Activated CD4-positive, alpha-beta T cell treated with anti-CD3 and anti-CD28 coated beads, Interleukin-2, amount 50 U/mL, for 48 hours (primary cell): ENCODE results near the gene XRCC4.

ENCODE experiments used
- DNase-seq, 2 experiments: peaks; one replicate each; pipeline ENCODE4 v3.0.0-alpha.2; 2020

The XRCC4 gene

GRCh38 chr5:83071286-83072051 is 5.9 kb upstream of the XRCC4 start:
- no peak for DNase-seq

DNA sequence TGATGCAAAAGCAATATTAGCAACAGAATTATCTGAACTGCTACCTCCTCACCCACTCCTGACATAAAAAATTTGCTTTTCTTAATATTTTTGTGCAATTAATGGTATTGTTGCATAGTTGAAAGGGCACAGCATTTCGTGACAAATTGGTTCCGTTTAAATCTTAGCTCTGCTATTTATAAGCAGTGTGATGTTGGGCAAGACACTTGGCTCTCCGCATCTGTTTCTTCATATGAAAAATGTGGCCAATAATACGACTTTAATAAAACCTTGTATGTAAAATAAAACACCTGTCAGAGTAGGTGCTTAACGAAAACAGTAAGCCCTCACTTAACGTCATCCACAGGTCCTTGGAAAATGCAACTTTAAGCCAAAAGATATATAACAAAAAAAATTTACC is 4.4 kb upstream of the XRCC4 start:
- DNase-seq = no peak

DNA sequence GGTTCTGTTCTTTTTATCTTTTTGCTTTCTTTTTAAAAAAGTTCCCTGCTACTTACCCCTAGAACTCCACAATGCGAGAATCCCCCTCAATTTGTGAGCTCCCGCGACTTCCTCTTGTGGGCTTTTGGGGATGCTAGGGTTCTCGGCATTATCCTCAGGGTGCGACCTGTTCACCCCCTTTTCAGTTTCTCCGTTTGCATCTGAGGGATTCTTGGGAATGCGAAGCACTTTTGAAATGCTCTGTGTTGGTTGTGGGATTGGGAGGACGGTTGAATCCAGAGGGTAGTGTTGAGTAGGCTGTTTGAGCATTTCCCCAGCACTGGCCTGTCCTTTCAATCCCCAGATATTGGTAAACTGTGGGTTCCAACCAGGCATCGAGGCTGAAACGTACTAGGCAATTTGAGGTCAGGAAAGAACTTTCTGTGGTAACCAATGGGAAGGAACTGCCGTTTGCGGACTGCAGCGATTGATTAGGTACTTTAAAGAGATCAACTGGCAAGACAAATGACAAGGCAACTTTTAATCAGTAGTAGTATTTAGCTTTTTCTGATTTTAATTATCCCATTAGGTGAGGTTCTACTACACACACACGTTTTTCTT is 415 bp downstream of the XRCC4 start:
- DNase-seq = no peak

GRCh38 chr5:83082750-83083149 is 5.4 kb downstream of the XRCC4 start:
- DNase-seq = no peak

DNA sequence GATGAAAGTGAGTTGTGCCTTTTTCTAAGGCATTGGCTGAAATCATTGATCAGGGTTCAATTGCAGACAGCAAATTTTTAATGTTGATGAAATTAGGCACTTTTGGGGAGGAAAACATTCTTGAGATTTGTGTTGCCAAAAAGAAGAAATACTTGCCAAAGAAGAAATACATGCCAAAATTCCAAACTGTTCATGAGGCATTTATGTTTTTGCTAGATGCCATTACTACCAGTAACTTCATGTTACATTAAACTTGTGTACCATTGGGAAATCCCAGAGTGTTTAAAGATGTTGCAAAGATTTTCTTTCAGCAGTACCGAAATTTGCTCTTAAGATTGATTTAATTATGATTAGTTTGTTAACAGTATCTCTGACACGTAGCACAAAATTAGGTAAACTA is 7.0 kb downstream of the XRCC4 start:
- no peak for DNase-seq

- DNase-seq = no peak
Measured at GRCh38 chr5:83085106-83085505, 7.8 kb downstream of the XRCC4 start.

- no peak for DNase-seq
Measured at GRCh38 chr5:83090169-83090568, 12.8 kb downstream of the XRCC4 start.

- DNase-seq = no peak
Measured at GRCh38 chr5:83092619-83093018, 15.3 kb downstream of the XRCC4 start.

- no peak for DNase-seq
Measured at GRCh38 chr5:83093692-83094091, 16.3 kb downstream of the XRCC4 start.

- no peak for DNase-seq
Measured at GRCh38 chr5:83095163-83095956, 18.0 kb downstream of the XRCC4 start.

DNA sequence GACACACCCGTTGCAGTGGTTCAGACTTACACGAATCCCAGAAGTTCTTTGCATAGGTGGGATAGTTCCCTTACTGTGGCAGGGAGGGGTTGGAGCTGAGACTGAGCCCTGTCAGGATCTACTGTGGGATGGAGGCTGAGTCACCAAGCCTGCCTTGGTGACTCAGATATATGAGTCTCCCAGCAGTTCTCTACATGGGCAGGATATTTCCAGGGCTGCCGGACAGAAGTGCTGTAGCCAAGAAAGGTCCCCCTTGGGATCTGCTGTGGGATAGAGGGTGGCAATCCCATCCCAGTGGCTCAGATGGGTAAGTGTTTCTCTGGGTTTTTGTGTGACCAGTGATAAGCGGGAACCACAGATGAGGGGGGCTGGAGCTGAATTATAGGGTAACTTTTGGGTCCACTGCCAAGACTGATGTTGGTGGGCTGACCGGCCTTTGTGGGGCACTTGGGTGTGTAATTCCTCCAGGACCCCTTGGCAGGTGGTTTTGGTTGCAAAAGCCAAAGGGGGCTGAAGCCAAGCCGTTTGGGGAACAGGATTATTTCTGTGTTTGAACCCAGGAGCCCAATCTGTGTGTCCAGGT is 18.7 kb downstream of the XRCC4 start:
- no peak for DNase-seq

DNA sequence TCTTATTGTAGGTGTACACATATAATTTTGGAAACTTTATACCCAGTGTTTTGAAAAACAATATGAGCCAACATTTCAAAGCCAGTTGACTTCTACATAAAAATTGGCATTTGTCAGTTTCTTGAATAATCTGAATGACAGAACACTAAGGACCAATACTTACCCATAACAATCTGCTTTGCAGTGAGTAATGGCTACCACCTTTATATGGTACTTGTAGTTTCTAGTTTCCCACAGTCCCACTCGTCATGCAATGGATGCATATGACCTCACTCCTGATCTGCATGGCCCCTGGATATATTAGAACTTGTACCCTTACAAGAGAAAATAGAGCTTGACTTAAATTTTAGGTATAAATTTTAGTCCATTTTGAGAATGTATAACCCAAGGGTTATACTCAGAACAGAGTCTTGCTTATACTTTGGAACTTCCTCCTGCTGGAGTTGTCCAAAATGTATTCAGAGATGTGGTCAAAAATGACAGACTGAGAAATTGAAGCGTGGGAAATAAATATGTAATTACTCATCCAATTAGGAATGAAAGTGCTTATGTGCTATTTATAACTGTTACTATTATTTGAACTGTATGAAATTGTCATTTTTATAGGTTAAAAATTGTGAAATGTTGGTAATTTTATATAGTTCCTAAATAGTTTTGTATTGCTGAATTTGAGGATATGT is 19.5 kb downstream of the XRCC4 start:
- DNase-seq = no peak

- DNase-seq = no peak
Measured at GRCh38 chr5:83097689-83098231, 20.4 kb downstream of the XRCC4 start.

- no peak for DNase-seq
Measured at GRCh38 chr5:83099001-83099400, 21.7 kb downstream of the XRCC4 start.

DNA sequence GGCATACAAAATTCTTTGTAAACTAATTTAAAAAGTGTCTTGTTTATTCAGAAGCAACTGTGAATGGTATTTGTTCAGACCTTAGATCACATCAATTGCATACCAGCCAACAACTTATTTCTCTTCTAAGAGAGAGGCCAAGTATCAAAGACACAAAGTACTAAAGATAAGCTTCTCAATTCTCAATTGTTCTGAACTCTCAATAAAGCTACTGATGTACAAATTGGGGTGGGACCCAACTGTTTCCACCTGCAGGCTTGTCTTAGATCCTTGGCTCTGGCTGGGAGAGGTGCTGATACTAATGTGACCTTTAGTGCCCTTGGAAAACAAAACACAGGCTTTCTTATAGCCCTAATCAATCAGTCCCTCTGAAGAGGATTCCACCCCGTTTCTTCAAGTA is 22.1 kb downstream of the XRCC4 start:
- no peak for DNase-seq

DNA sequence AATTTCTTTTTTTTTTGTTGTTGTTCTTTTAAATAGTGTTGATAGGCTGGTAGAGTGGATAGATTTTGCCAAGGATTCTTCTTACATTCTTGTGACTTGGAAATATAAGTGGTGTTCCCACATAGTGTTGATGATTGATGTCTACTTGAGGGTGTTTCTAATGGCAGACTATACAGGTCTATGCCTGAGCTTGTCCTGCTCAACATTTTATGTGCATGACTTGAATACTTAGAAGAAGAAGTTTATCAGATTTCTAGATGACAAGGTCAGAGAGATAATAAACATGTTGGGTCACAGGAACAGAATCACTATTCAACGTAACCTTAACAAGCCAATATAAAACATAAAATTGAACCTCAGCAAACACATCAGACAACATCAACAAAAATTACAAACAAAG is 24.2 kb downstream of the XRCC4 start:
- DNase-seq = no peak

- DNase-seq = no peak
Measured at GRCh38 chr5:83102364-83102980, 25.1 kb downstream of the XRCC4 start.

- no peak for DNase-seq
Measured at GRCh38 chr5:83104021-83104420, 26.7 kb downstream of the XRCC4 start.

DNA sequence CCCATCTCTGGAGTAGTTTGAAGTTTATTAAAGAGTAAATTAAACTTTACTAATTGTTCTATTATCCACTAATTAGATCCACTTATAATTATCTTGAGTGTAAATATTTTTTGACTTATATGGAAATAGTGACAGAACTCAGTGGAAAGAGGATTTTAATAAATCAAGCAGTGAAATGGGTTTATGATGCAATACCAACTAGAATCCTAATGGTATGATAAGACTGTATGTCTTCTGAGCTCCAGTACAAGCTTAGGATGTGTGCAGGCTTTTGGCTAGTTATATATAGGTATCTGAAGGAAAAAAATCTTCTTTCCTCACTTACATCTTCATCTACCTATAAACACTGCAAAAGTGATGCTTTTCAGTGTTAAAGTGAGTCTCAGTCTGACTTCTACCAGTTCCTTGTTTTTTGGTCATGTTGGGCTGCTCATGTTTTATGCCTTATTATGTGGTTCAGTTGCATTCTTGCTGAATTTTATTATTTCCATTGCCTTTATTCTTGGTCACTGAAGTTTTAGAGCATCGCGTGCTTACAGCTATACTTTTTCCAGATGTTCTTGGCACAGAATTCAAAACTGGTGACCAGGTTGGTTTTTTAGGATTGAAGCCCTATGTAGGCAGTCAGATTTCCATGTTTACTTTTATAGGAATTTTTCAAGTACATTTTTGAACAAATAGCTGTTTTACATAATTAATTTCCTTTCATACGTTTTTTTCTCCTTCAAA is 30.5 kb downstream of the XRCC4 start:
- no peak for DNase-seq

DNA sequence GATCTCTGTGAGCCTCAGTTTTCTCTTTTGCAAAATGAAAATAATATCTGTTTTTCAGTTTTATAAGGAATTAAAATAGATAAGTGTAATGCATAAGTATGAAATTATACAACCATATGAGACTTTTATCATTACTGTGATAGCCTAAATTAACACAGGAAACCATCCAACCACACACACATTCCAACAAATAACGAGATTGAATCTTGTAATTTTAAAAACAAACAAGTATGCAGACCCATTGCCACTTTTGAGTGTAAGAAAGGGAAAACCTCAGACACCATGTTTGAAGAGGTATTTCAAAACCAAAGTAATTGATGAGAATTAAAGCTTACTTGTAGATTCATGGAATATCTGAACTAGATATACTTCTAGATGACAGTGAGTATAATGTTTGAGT is 32.0 kb downstream of the XRCC4 start:
- DNase-seq = no peak

DNA sequence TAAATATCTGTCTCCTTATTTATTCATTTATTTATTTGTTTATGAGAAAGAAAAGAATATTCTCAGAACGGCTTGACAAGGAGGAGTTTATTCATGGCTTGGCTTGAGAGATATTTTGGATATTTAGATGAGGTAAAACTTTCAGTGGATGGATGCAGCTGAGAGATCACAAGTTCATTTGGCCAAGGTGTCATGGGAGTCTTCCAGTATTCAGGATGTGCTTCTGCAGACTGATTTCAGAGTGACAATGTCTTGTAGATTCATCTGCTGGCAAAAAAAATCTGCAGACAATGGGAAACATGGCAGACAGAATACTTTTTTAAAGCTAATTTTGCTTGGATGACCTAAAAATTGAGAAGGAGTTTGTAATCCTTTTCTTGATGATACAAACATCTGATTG is 38.5 kb downstream of the XRCC4 start:
- no peak for DNase-seq

DNA sequence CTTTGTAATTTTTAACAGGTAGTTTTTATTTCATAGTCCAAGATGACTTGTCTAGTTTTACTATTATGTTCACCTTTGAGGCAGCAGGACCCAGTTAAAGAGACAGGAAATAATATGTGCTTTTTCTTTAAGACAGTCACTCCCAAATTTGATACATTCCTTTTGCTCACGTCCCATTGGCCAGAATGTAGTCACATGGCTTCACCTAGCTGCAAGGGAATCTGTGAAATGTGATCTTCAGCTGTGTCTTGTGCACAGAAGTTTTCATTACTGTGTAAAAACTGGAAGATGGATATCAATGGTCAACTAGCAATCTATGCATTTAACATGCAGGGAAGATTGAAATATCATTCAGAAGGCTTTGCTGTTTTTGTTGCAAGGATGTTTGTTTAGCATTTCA is 41.1 kb downstream of the XRCC4 start:
- no peak for DNase-seq
